Measurements from ENCODE around the gene NRXN3.

- TF ChIP-seq CTCF (IDR thresholded peaks at IDR 0.05) (no peak), EZH2 (IDR thresholded peaks at IDR 0.05; ENCODE audit: borderline replicate concordance, insufficient read depth, low read depth, low read length, poor library complexity, severe bottlenecking) (no peak)
Measured at GRCh38 chr14:79703209-79703608, 1533.0 kb downstream of the NRXN3 start.
